Esophagus muscularis mucosa (tissue), 3 donors: ENCODE data around the gene TULP3.

Source experiments
- POLR2A ChIP-seq: fragments of 450-650 bp; IDR thresholded peaks from one replicate; pipeline ENCODE4 v1.6.1; 2017; ENCODE audit warnings: antibody characterized with exemption, moderate library complexity, mild to moderate bottlenecking, low read depth
- TF ChIP-seq, protein P1 (sequence below), 3 experiments: fragments of 200-600 bp in 2 of 3; fragments of 450-650 bp in 1 of 3; sonication (generic) in 2 of 3; IDR thresholded peaks; one replicate each; pipeline ENCODE4 v1.5.1; 2017 to 2019; ENCODE audit warnings: antibody characterized with exemption in 3 of 3, mild to moderate bottlenecking in 2 of 3, moderate library complexity in 1 of 3

DNA sequence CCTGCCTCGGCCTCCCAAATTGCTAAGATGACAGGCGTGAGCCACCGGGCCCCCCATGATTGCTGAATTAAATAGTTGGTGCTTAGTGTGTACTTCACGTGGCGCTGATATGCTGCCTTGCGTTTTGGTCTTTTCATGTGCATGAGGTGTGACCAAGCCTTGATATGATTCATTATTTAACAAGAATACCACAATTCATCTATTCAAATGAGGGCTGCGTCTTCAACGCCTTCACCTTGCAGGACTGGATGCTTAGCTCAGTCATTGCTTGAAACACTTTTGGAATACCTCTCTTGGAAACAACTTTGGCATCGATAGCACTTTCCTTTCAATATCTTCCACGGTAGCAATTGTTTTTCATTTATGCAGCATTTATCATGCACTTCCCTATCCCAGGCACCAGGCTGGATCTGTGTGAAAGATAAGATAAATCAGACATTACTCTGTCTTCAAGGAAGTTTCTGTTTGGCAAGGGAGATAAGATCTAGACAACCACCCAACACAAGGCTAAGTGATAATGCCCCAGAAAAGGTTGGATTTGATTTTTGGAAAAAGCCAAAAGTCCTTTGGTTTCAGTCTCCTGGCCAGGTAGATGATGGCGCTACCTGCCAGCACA lies 67.2 kb downstream of the TULP3 start:
- TF ChIP-seq, protein P1, sequence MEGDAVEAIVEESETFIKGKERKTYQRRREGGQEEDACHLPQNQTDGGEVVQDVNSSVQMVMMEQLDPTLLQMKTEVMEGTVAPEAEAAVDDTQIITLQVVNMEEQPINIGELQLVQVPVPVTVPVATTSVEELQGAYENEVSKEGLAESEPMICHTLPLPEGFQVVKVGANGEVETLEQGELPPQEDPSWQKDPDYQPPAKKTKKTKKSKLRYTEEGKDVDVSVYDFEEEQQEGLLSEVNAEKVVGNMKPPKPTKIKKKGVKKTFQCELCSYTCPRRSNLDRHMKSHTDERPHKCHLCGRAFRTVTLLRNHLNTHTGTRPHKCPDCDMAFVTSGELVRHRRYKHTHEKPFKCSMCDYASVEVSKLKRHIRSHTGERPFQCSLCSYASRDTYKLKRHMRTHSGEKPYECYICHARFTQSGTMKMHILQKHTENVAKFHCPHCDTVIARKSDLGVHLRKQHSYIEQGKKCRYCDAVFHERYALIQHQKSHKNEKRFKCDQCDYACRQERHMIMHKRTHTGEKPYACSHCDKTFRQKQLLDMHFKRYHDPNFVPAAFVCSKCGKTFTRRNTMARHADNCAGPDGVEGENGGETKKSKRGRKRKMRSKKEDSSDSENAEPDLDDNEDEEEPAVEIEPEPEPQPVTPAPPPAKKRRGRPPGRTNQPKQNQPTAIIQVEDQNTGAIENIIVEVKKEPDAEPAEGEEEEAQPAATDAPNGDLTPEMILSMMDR (IDR thresholded peaks at IDR 0.05), result no peak
- no peak for TF ChIP-seq POLR2A
